HG02852 (cell line): ENCODE data around the gene CXXC5.
"Not testable (repeated sequence)": the region's sequence is repeated elsewhere in the genome, so short reads cannot be mapped to it uniquely, and the experiment has no call there.

Experiments used
- ATAC-seq: cut with Tn5 transposase; IDR thresholded peaks from one replicate; pipeline ENCODE4 v1.9.1; 2021; ENCODE audit warnings: mild to moderate bottlenecking, moderate library complexity; ENCODE audit not compliant: unreplicated experiment

The CXXC5 gene

GRCh38 chr5:139708434-139708861 is 60.3 kb downstream of the CXXC5 start:
- ATAC-seq, result no peak

GRCh38 chr5:139708877-139709581 is 60.9 kb downstream of the CXXC5 start:
- no peak for ATAC-seq

- ATAC-seq, result no peak
These were observed 61.6 kb downstream of the CXXC5 start for GRCh38 chr5:139709582-139710318.

GRCh38 chr5:139710319-139711066 is 62.3 kb downstream of the CXXC5 start:
- no peak for ATAC-seq

- ATAC-seq, result no peak
These were observed 63.1 kb downstream of the CXXC5 start for GRCh38 chr5:139711067-139711905.

- no peak for ATAC-seq
These were observed 63.7 kb downstream of the CXXC5 start for GRCh38 chr5:139711906-139712224.

GRCh38 chr5:139712412-139712811 is 64.3 kb downstream of the CXXC5 start:
- no peak for ATAC-seq

- not testable (repeated sequence) for ATAC-seq
These were observed 65.7 kb downstream of the CXXC5 start for GRCh38 chr5:139713898-139714297.

GRCh38 chr5:139717221-139717620 is 69.1 kb downstream of the CXXC5 start:
- ATAC-seq, result no peak

- not testable (repeated sequence) for ATAC-seq
These were observed 70.3 kb downstream of the CXXC5 start for GRCh38 chr5:139718403-139718802.

GRCh38 chr5:139719970-139720369 is 71.8 kb downstream of the CXXC5 start:
- not testable (repeated sequence) for ATAC-seq

- no peak for ATAC-seq
These were observed 75.9 kb downstream of the CXXC5 start for GRCh38 chr5:139723986-139724587.

- no peak for ATAC-seq
These were observed 77.1 kb downstream of the CXXC5 start for GRCh38 chr5:139725073-139725830.

- no peak for ATAC-seq
These were observed 78.1 kb downstream of the CXXC5 start for GRCh38 chr5:139726248-139726647.

GRCh38 chr5:139727615-139728014 is 79.5 kb downstream of the CXXC5 start:
- ATAC-seq, result not testable (repeated sequence)

GRCh38 chr5:139731281-139731680 is 83.1 kb downstream of the CXXC5 start:
- no peak for ATAC-seq

- no peak for ATAC-seq
These were observed 83.9 kb downstream of the CXXC5 start for GRCh38 chr5:139732019-139732418.

GRCh38 chr5:139733010-139733688 is 85.0 kb downstream of the CXXC5 start:
- ATAC-seq, result no peak
